GM12878 (cell line): Measurements from ENCODE around the gene CREBRF. TPM values are rescaled to one million over a fixed set of nuclear protein-coding genes. Genes with fewer than 3 reads are reported as not detected.

Experiments
- ATAC-seq: fragments of 200-7000 bp; cut with Tn5 transposase; 3 replicates; pipeline ENCODE4 v1.9.1; 2020; ENCODE audit warnings: mild to moderate bottlenecking, moderate library complexity
- BruUV-seq: library from RNA; stranded (reverse); fragments of 400-500 nt; replicated peaks from 2 replicates; lab custom pipeline; 2021; lab: Mats Ljungman, UMichigan
- CTCF ChIA-PET: fragments of 300-600 bp; sonication (Branson Sonifier 250); formaldehyde crosslinking; extraction: SDS; loops from one replicate; lab custom pipeline; 2021; ENCODE audit warnings: inconsistent platforms; lab: Yijun Ruan, JAX
- POLR2A ChIA-PET: fragments of 350-600 bp; formaldehyde crosslinking; extraction: SDS; loops from one replicate; lab custom pipeline; 2021; ENCODE audit warnings: inconsistent platforms; lab: Charles Lee
- RAD21 ChIA-PET: fragments of 300-600 bp; sonication (Branson Sonifier 250); formaldehyde crosslinking; loops from one replicate; lab custom pipeline; 2023; ENCODE audit warnings: antibody characterized with exemption; ENCODE audit not compliant: unreplicated experiment; lab: Charles Lee
- SMC1A ChIA-PET: fragments of 300-600 bp; sonication (Branson Sonifier 250); formaldehyde crosslinking; loops from one replicate; lab custom pipeline; 2023; ENCODE audit not compliant: unreplicated experiment, uncharacterized antibody; lab: Charles Lee
- DNase-seq: peaks from one replicate; pipeline ENCODE4 v3.0.0-alpha.2; 2011; ENCODE audit warnings: low read depth, low spot score
- FAIRE-seq: peaks from 3 replicates; lab custom pipeline; 2011; peaks lifted over from hg19 to GRCh38; lab: Jason Lieb, UNC
- H2AFZ ChIP-seq: 2 replicates; pipeline ENCODE4 v1.6.0; 2011; ENCODE audit warnings: low read depth, low read length, control low read depth; ENCODE audit not compliant: control insufficient read depth
- H3K27ac ChIP-seq: 2 replicates; pipeline ENCODE4 v1.5.1; 2011; ENCODE audit warnings: control low read depth; ENCODE audit not compliant: control insufficient read depth, insufficient read depth
- H3K27me3 ChIP-seq, 2 experiments: replicated peaks in 1 of 2; 2 replicates each; pipeline versions ENCODE4 v1.6.0 to v1.6.1; 2011; ENCODE audit warnings: low read length in 1 of 2; ENCODE audit not compliant: control insufficient read depth in 2 of 2, insufficient read depth in 2 of 2
- H3K36me3 ChIP-seq, 2 experiments: 2 replicates each; pipeline ENCODE4 v1.5.1; 2011; ENCODE audit warnings: low read length in 1 of 2; ENCODE audit not compliant: control insufficient read depth in 2 of 2, insufficient read depth in 2 of 2
- H3K4me1 ChIP-seq: 2 replicates; pipeline ENCODE4 v1.6.1; 2011; ENCODE audit warnings: mild to moderate bottlenecking, low read length, moderate library complexity, mixed read lengths; ENCODE audit not compliant: control insufficient read depth, insufficient read depth
- H3K4me2 ChIP-seq: 2 replicates; pipeline ENCODE4 v1.6.0; 2011; ENCODE audit warnings: control low read depth; ENCODE audit not compliant: control insufficient read depth, insufficient read depth
- H3K4me3 ChIP-seq: fragments of 200-600 bp; sonication (generic); 2 replicates; pipeline ENCODE4 v1.5.1; 2016
- H3K79me2 ChIP-seq: 2 replicates; pipeline ENCODE4 v1.6.0; 2011; ENCODE audit warnings: low read length; ENCODE audit not compliant: control insufficient read depth, insufficient read depth
- H3K9ac ChIP-seq: 2 replicates; pipeline ENCODE4 v1.8.0; 2011; ENCODE audit warnings: low read length, control low read depth, mixed read lengths; ENCODE audit not compliant: control insufficient read depth, insufficient read depth
- H3K9me3 ChIP-seq: replicated peaks from 3 replicates; pipeline ENCODE4 v1.5.1; 2011; ENCODE audit warnings: mild to moderate bottlenecking, low read length; ENCODE audit not compliant: control insufficient read depth, insufficient read depth
- H4K20me1 ChIP-seq: 2 replicates; pipeline ENCODE4 v1.6.0; 2011; ENCODE audit not compliant: control insufficient read depth, insufficient read depth
- CBX3 ChIP-seq: fragments of 200-600 bp; sonication (generic); IDR thresholded peaks from 2 replicates; pipeline ENCODE4 v1.6.1; 2016; ENCODE audit warnings: low read depth, borderline replicate concordance
- EGR1 ChIP-seq, 2 experiments: IDR thresholded peaks; 1 replicate in 1 of 2; 2 replicates in 1 of 2; pipeline ENCODE4 v1.6.1; 2011 to 2012; ENCODE audit warnings: low read depth in 2 of 2, low read length in 2 of 2, borderline replicate concordance in 1 of 2, mild to moderate bottlenecking in 1 of 2, moderate library complexity in 1 of 2
- GABPA ChIP-seq: IDR thresholded peaks from 2 replicates; pipeline ENCODE4 v1.6.1; 2014; ENCODE audit warnings: antibody characterized with exemption, low read depth, mild to moderate bottlenecking, inconsistent platforms
- IRF4 ChIP-seq: IDR thresholded peaks from 2 replicates; pipeline ENCODE4 v1.6.1; 2011; ENCODE audit warnings: low read depth, low read length
- KDM1A ChIP-seq: fragments of 200-600 bp; sonication (generic); IDR thresholded peaks from 2 replicates; pipeline ENCODE4 v1.6.1; 2016; ENCODE audit warnings: borderline replicate concordance
- KLF5 ChIP-seq: fragments of 450-650 bp; IDR thresholded peaks from 2 replicates; pipeline ENCODE4 v1.6.1; 2014; ENCODE audit warnings: mild to moderate bottlenecking; ENCODE audit not compliant: partially characterized antibody
- MEF2B ChIP-seq: fragments of 450-650 bp; IDR thresholded peaks from 2 replicates; pipeline ENCODE4 v1.6.1; 2018; ENCODE audit warnings: mild to moderate bottlenecking, moderate library complexity; ENCODE audit not compliant: partially characterized antibody, poor library complexity, severe bottlenecking
- NR2F1 ChIP-seq: fragments of 450-650 bp; conservative IDR thresholded peaks from 2 replicates; pipeline ENCODE4 v1.6.1; 2017; ENCODE audit warnings: mild to moderate bottlenecking
- PML ChIP-seq: IDR thresholded peaks from 2 replicates; pipeline ENCODE4 v1.6.1; 2012; ENCODE audit warnings: low read length, inconsistent platforms
- RAD51 ChIP-seq: fragments of 450-650 bp; IDR thresholded peaks from 2 replicates; pipeline ENCODE4 v1.6.1; 2016; ENCODE audit warnings: moderate library complexity, mild to moderate bottlenecking, inconsistent platforms
- SP1 ChIP-seq: IDR thresholded peaks from one replicate; pipeline ENCODE4 v1.6.1; 2011; ENCODE audit warnings: low read depth, low read length
- STAT3 ChIP-seq: IDR thresholded peaks from 2 replicates; pipeline ENCODE4 v1.6.1; 2011; ENCODE audit warnings: low read depth, low read length, improper control_type of control experiment
- TCF12 ChIP-seq: IDR thresholded peaks from 2 replicates; pipeline ENCODE4 v1.6.1; 2011; ENCODE audit warnings: low read depth, mild to moderate bottlenecking, low read length
- WGBS: methylation state at CpG from one replicate; pipeline ENCODE4 v1.1.6; 2016; ENCODE audit warnings: low lambda C conversion rate; ENCODE audit not compliant: insufficient replicate concordance, insufficient coverage; ENCODE audit errors: missing lambda C conversion rate; 5-methylcytosine and 5-hydroxymethylcytosine counted together
- in situ Hi-C: fragments of 300-500 bp; cut with MboI; formaldehyde crosslinking; loops from 9 replicates; pipeline ENCODE4 v1.14.3; 2018; ENCODE audit warnings: mixed read lengths
- intact Hi-C: fragments of 100-400 bp; cut with micrococcal nuclease; formaldehyde crosslinking; loops from one replicate; pipeline ENCODE4 v1.14.2; 2022; ENCODE audit not compliant: unreplicated experiment
- polyA plus RNA-seq, 11 experiments: library from polyadenylated mRNA; depleted of rRNA in 4 of 11; unstranded in 6 of 11; stranded (reverse) in 5 of 11; fragments of >200 nt; fragmentation: Nextera tagmentation in 4 of 11; fragmentation: Illumina TruSeq in 1 of 11; extraction: Ambion mirVana in 4 of 11; extraction: Trizol in 1 of 11; gene quantifications; 1 replicate in 1 of 11; 2 replicates in 10 of 11; pipeline versions ENCODE4 v1.2.1 to v1.2.3, GENCODE V29; 2011 to 2016; ENCODE audit warnings: inconsistent platforms in 2 of 11, missing spikeins in 2 of 11, low read depth in 1 of 11
- total RNA-seq, 4 experiments: library from RNA; depleted of rRNA in 3 of 4; stranded (reverse); fragments of >200 nt in 3 of 4; fragmentation: Illumina TruSeq in 1 of 4; extraction: Trizol in 1 of 4; gene quantifications; 2 replicates each; pipeline versions ENCODE4 v1.2.1 to v1.2.3, GENCODE V29; 2013 to 2021
- TF ChIP-seq, protein P1 (sequence below): fragments of 450-650 bp; IDR thresholded peaks from 2 replicates; pipeline ENCODE4 v1.6.1; 2017; ENCODE audit warnings: mild to moderate bottlenecking, moderate library complexity
- TF ChIP-seq, protein P2 (sequence below): IDR thresholded peaks from 2 replicates; pipeline ENCODE4 v1.6.1; 2011; ENCODE audit warnings: borderline replicate concordance, low read depth, mild to moderate bottlenecking, moderate library complexity, low read length; ENCODE audit not compliant: insufficient read depth, poor library complexity, severe bottlenecking
- TF ChIP-seq, protein P3 (sequence below): IDR thresholded peaks from 2 replicates; pipeline ENCODE4 v1.6.1; 2011; ENCODE audit warnings: borderline replicate concordance, low read depth, mild to moderate bottlenecking, moderate library complexity, mixed read lengths, low read length; ENCODE audit not compliant: insufficient read depth; ENCODE audit errors: extremely low read length

Gene CREBRF
- total and polyA plus RNA-seq, 10 of the 15 experiments (the other 5 are each of a cell fraction or from before 2014, with no cell fraction given) = 1.2 to 12.7 (median 3.9) TPM

DNA sequence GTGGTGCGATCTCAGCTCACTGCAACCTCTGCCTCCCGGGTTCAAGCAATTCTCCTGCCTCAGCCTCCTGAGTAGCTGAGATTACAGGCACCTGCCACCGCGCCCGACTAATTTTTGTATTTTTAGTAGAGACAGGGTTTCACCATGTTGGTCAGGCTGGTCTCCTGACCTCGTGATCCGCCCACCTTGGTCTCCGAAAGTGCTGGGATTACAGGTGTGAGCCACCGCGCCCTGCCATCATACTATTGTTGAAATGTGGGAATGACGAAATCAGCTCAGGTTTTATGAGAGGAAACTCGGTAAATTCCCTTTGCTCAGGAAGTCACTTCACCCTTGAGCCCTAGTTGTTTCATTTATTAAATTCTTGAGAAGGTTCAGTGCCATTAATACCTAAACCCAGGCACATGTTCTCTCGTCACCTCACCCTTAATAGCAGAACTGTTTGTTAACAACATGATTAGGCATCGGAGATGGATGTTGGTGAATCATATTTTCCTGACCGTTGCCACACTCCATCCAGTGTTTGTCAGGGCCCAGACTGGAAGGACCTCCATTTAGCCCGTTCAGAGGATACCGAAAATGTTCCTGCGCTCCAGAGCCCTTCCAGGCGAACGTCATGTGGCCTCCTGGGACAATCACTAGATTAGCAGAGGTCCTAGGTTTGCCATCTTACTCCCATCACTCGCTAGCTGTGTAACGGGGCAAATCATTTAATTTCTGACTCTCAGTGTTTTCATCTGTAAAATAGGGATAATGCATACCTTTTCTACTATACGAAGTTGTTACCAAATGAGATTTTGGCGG is 20.0 kb upstream of the CREBRF start:
- DNase-seq (peak; percentile 88), ATAC-seq (peak; percentile 85), FAIRE-seq (no peak)
- Histone ChIP-seq H3K4me3 (peak overlapping the region; percentile 65), H3K9me3 (no peaks in the 10 kb centered on the region), H2AFZ (peak overlapping the region; percentile 43), H3K4me2 (peak overlapping the region; percentile 99), H3K79me2 (peaks cover 21% of the 10 kb centered on the region), H3K4me1 (peaks cover 29% of the 10 kb centered on the region), H3K27ac (peak overlapping the region; percentile 89), H3K27me3 (no peaks in the 10 kb centered on the region), H3K36me3 (peaks cover 0 to 16% of the 10 kb centered on the region in 2 experiments; a peak in 3 of 4 replicates), H4K20me1 (no peaks in the 10 kb centered on the region), H3K9ac (peak overlapping the region; percentile 69)
- in situ Hi-C loops (no loop called here), intact Hi-C loops (loop anchor here (1.0 kb wide), 3 partner anchors 16 to 53 kb away; partner anchors contain the start of genes ATP6V0E1 and CREBRF)
- under 1% methylated on average over 23 of the region's 24 CpGs for WGBS
- BruUV-seq = TSS peak; percentile 70
- ChIA-PET CTCF (interaction anchor here (0.6 to 4.1 kb wide), 14 partner anchors 17 to 537 kb away, joined by 3 to 33 read pairs (median 4); partner anchors contain the start of genes ATP6V0E1, BNIP1 and RPL26L1), RAD21 (interaction anchor here (0.6 to 3.4 kb wide), 14 partner anchors 17 to 108 kb away, joined by 3 to 46 read pairs (median 6); partner anchors contain the start of genes ATP6V0E1 and BNIP1), POLR2A (interaction anchor here (0.5 to 2.9 kb wide), 13 partner anchors 17 to 1142 kb away, joined by 3 to 30 read pairs (median 5); partner anchors contain the start of genes ATP6V0E1 and BNIP1), SMC1A (interaction anchor here (0.5 to 2.7 kb wide), 28 partner anchors 10 to 110 kb away, joined by 3 to 38 read pairs (median 5); partner anchors contain the start of genes ATP6V0E1 and BNIP1)
- TF ChIP-seq CBX3 (no peak), TCF12 (peak; percentile 61; the same call in 1 of the 2 replicates), EGR1 (IDR thresholded peaks at IDR 0.05; ENCODE audit: borderline replicate concordance in 1 of 2, low read depth in 2 of 2, low read length in 2 of 2) (0 out of 3 replicates have a peak, but pooled peaks of 1 of the 2 experiments have one; percentile 36), IRF4 (peak; percentile 8; the same call in 1 of the 2 replicates), PML (no peak; the same call in none of the 2 replicates), NR2F1 (peak; percentile 88), GABPA (no peak), KDM1A (no peak), MEF2B (peak; percentile 50), SP1 (no peak), RAD51 (peak; percentile 91), STAT3 (no peak), KLF5 (no peak)
- TF ChIP-seq, protein P1, sequence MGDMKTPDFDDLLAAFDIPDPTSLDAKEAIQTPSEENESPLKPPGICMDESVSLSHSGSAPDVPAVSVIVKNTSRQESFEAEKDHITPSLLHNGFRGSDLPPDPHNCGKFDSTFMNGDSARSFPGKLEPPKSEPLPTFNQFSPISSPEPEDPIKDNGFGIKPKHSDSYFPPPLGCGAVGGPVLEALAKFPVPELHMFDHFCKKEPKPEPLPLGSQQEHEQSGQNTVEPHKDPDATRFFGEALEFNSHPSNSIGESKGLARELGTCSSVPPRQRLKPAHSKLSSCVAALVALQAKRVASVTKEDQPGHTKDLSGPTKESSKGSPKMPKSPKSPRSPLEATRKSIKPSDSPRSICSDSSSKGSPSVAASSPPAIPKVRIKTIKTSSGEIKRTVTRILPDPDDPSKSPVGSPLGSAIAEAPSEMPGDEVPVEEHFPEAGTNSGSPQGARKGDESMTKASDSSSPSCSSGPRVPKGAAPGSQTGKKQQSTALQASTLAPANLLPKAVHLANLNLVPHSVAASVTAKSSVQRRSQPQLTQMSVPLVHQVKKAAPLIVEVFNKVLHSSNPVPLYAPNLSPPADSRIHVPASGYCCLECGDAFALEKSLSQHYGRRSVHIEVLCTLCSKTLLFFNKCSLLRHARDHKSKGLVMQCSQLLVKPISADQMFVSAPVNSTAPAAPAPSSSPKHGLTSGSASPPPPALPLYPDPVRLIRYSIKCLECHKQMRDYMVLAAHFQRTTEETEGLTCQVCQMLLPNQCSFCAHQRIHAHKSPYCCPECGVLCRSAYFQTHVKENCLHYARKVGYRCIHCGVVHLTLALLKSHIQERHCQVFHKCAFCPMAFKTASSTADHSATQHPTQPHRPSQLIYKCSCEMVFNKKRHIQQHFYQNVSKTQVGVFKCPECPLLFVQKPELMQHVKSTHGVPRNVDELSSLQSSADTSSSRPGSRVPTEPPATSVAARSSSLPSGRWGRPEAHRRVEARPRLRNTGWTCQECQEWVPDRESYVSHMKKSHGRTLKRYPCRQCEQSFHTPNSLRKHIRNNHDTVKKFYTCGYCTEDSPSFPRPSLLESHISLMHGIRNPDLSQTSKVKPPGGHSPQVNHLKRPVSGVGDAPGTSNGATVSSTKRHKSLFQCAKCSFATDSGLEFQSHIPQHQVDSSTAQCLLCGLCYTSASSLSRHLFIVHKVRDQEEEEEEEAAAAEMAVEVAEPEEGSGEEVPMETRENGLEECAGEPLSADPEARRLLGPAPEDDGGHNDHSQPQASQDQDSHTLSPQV = no peak
- TF ChIP-seq, protein P2, sequence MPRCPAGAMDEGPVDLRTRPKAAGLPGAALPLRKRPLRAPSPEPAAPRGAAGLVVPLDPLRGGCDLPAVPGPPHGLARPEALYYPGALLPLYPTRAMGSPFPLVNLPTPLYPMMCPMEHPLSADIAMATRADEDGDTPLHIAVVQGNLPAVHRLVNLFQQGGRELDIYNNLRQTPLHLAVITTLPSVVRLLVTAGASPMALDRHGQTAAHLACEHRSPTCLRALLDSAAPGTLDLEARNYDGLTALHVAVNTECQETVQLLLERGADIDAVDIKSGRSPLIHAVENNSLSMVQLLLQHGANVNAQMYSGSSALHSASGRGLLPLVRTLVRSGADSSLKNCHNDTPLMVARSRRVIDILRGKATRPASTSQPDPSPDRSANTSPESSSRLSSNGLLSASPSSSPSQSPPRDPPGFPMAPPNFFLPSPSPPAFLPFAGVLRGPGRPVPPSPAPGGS = peak; percentile 11
- TF ChIP-seq, protein P3, sequence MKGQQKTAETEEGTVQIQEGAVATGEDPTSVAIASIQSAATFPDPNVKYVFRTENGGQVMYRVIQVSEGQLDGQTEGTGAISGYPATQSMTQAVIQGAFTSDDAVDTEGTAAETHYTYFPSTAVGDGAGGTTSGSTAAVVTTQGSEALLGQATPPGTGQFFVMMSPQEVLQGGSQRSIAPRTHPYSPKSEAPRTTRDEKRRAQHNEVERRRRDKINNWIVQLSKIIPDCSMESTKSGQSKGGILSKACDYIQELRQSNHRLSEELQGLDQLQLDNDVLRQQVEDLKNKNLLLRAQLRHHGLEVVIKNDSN = no peak
